Measurements from ENCODE around the gene OR13G1.

GRCh38 chr1:247639381-247639981 is 40.1 kb downstream of the OR13G1 start:
- no peak for TF ChIP-seq EZH2 (IDR thresholded peaks at IDR 0.05; ENCODE audit: borderline replicate concordance, low read length)
- no peak for TF ChIP-seq CTCF (IDR thresholded peaks at IDR 0.05; ENCODE audit: low read length)

Measured in OCI-LY1 (cell line).